Lower leg skin (tissue), 4 donors: ENCODE results near the gene SULT6B1. TPM values are rescaled to one million over a fixed set of nuclear protein-coding genes. Genes with fewer than 3 reads are reported as not detected.
A peak's percentile ranks its signal among the peaks of the same experiment; 100 is the strongest.

ENCODE experiments used
- DNase-seq, 2 donors: peaks; one replicate each; pipeline ENCODE4 v3.0.0-alpha.2; 2019; ENCODE audit warnings: low spot score in 2 of 2
- H3K4me3 ChIP-seq: fragments of 200-600 bp; sonication (generic); 2 replicates; pipeline ENCODE4 v1.5.1; 2017; ENCODE audit warnings: mild to moderate bottlenecking, low read depth; ENCODE audit not compliant: poor library complexity, severe bottlenecking
- POLR2A ChIP-seq, 2 donors: fragments of 450-650 bp; IDR thresholded peaks; one replicate each; pipeline ENCODE4 v1.6.1; 2016 to 2017; ENCODE audit warnings: antibody characterized with exemption in 2 of 2, mild to moderate bottlenecking in 1 of 2, moderate library complexity in 1 of 2
- WGBS, 2 donors: methylation state at CpG; one replicate each; pipeline ENCODE4 v1.1.5; 2018; 5-methylcytosine and 5-hydroxymethylcytosine counted together
- intact Hi-C: fragments of 100-400 bp; cut with DNase I; formaldehyde crosslinking; loops from one replicate; pipeline ENCODE4 v1.15.0; 2023; ENCODE audit warnings: low total_unique reads
- total RNA-seq, 4 donors: library from RNA; depleted of rRNA; stranded (reverse); fragments of >200 nt; gene quantifications; one replicate each; pipeline ENCODE4 v1.1.0, GENCODE V29; 2016
- TF ChIP-seq, protein P1 (sequence below), 3 donors: fragments of 450-650 bp; IDR thresholded peaks; one replicate each; pipeline ENCODE4 v1.5.1; 2016; ENCODE audit warnings: antibody characterized with exemption in 3 of 3, mild to moderate bottlenecking in 3 of 3, moderate library complexity in 2 of 3

The SULT6B1 gene
- total RNA-seq, 4 donors from 2014 or later = not detected

DNA sequence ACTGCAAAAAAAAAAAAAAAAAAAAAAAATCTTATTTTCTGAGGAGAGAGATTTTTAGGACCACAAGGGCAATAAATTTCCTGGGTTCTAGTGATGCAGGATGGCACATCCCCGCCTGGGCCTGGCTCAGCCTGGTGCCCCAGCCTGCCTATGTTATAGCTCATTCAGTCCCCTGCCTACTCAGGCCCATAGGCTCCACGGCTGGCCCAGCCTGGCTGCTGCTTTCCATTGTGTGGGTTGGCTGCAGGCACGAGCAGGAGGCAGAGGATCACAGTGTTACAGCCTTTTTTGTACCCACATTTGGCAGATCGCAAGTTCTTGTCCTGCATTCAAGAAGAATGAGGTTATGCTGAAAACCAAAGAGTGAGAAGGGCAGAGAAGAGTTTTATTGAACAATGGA lies 2.8 kb upstream of the SULT6B1 start:
- peak in 1 of 2 donors; percentile 84 for DNase-seq
- TF ChIP-seq POLR2A (IDR thresholded peaks at IDR 0.05) = no peak
- TF ChIP-seq, protein P1, sequence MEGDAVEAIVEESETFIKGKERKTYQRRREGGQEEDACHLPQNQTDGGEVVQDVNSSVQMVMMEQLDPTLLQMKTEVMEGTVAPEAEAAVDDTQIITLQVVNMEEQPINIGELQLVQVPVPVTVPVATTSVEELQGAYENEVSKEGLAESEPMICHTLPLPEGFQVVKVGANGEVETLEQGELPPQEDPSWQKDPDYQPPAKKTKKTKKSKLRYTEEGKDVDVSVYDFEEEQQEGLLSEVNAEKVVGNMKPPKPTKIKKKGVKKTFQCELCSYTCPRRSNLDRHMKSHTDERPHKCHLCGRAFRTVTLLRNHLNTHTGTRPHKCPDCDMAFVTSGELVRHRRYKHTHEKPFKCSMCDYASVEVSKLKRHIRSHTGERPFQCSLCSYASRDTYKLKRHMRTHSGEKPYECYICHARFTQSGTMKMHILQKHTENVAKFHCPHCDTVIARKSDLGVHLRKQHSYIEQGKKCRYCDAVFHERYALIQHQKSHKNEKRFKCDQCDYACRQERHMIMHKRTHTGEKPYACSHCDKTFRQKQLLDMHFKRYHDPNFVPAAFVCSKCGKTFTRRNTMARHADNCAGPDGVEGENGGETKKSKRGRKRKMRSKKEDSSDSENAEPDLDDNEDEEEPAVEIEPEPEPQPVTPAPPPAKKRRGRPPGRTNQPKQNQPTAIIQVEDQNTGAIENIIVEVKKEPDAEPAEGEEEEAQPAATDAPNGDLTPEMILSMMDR (IDR thresholded peaks at IDR 0.05) = no peak
- intact Hi-C loops = no loop called here
- 57% methylated on average over 4 of the region's 4 CpGs for WGBS, 2 donors
- H3K4me3 ChIP-seq = no peak overlapping the region

DNA sequence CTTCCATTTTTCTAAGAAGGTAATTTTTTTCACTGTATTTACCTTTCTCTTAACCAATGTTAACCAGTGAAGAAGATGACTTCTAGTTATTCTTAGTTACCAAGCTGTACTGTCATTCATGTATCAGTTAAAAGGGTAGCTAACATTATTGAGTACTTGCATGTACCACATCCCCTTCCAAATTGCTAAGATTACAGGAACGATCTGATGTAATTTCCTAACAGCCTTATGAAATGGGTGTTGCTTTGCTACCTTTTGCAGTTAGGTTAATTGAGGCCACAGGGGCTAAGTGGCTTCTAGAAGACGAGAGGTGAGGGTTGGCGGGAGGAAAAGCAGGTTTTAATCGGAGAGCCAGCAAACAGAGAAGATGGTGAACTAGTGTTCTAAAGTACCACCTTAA lies 1.8 kb upstream of the SULT6B1 start:
- TF ChIP-seq, protein P1 (IDR thresholded peaks at IDR 0.05) = no peak
- TF ChIP-seq POLR2A (IDR thresholded peaks at IDR 0.05) = no peak
- no peak overlapping the region for H3K4me3 ChIP-seq
- no peak for DNase-seq
- intact Hi-C loops = no loop called here
- 70 to 78% methylated on average over 4 of the region's 4 CpGs for WGBS, 2 donors

DNA sequence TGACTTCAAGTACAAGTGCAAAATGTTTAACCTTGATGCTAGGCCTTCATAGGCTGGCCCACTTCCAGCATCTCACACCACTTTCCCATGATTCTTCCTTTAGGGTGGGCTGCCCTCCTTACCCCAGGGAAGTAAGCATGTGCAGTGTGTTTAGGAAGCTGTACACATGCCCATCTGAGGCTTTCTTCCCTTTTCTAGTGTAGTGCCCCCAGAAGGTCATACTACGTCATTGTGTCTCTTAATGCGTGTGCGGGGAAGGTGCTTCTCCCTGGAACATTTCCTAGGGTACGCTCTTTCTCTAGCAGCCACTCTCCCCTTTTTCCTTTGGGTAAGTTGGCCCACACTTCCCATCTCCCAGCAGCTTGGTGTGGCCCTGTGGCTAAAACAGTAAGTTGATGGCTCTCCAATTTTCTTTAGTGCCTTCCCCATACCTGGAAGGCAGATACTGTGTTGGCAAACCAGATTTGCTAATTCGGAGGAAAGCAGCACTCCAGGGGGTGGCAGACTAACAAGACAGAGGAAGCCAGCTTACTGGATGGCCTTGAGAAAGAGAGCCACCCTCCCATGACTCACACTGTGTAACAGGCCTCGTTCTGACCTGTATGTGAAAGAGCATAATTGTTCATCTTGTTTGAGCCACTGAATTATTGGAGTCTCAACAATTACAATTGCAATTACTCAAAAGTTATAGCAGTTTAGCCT lies 1.1 kb upstream of the SULT6B1 start:
- WGBS, 2 donors = 55% methylated on average over 6 of the region's 6 CpGs
- intact Hi-C loops = no loop called here
- no peak for DNase-seq
- H3K4me3 ChIP-seq = no peak overlapping the region
- TF ChIP-seq, protein P1 (IDR thresholded peaks at IDR 0.05) = no peak
- no peak for TF ChIP-seq POLR2A (IDR thresholded peaks at IDR 0.05)

DNA sequence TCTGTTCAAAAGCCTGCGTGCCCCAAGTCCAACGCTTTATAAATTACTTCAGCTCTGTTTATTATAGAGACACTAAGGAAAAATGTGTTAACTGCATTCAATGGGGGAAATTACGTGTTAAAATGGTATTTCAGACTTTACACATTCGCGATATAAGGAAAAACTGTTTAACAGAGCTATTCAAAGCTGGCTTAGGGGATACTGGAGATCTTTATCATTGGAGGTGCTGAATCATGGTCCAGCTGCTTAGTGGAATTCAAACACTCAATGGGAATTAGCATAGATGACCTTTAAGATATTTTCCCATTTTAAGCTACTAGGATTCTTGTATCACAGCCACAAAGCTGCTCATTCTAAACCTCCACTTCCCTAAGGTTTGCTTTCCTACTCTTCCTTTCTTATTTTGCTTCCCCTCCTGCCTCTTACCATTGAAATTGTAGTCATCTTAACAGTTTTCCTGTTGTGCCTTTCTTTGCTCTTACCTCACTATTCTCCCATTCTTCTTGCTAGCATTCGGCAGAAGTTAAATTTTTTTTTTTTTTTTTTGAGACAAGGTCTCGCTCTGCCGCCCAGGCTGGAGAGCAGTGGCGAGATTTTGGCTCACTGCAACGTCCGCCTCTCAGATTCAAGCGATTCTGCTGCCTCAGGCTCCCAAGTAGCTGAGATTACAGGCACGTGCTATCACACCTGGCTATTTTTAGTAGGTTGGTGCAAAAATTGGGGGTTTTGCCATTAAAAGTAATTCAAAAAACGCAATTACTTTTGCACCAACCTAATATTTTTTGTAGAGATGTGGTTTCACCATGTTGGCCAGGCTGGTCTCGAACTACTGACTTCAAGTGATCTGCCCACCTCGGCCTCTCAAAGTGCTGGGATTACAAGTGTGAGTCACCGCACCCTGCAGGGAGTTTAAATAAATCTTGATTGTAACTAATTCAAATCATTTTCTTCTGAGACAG lies 6.5 kb downstream of the SULT6B1 start:
- H3K4me3 ChIP-seq = no peak overlapping the region
- no peak for TF ChIP-seq POLR2A (IDR thresholded peaks at IDR 0.05)
- TF ChIP-seq, protein P1 (IDR thresholded peaks at IDR 0.05) = no peak
- intact Hi-C loops = no loop called here
- 78 to 81% methylated on average over 17 of the region's 17 CpGs for WGBS, 2 donors
- no peak for DNase-seq

DNA sequence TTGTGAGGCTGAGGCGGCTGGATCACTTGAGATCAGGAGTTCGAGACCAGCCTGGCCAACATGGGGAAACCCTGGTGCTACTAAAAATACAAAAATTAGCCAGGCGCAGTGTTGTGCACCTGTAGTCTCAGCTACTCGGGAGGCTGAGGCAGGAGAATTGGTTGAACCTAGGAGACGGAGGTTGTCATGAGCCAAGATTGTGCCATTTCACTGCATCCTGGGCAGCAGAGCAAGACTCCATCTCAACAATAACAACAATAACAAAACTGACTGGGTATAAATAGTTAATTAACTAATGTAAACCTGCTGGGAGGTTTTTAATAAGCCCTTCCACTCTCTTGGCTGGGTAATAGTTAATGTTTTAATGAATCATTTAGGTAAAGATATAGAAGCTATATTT lies 7.8 kb downstream of the SULT6B1 start:
- intact Hi-C loops = no loop called here
- WGBS, 2 donors = 91 to 93% methylated on average over 5 of the region's 5 CpGs
- TF ChIP-seq POLR2A (IDR thresholded peaks at IDR 0.05) = no peak
- TF ChIP-seq, protein P1 (IDR thresholded peaks at IDR 0.05) = no peak

More for the DNA sequence above, 7.8 kb downstream of the SULT6B1 start:
- no peak overlapping the region for H3K4me3 ChIP-seq
- no peak for DNase-seq
